Glutamatergic neuron (in vitro differentiated cells): Measurements from ENCODE around the gene AHCYL2. TPM values are rescaled to one million over a fixed set of nuclear protein-coding genes. Genes with fewer than 3 reads are reported as not detected.

ENCODE experiments used
- DNase-seq: peaks from one replicate; pipeline ENCODE4 v3.0.0; 2022
- H3K27ac Mint-ChIP-seq: one replicate; pipeline ENCODE4 v1.8.0; 2020; ENCODE audit warnings: mild to moderate bottlenecking, mixed read lengths, inconsistent platforms; ENCODE audit not compliant: unreplicated experiment
- H3K27me3 Mint-ChIP-seq: one replicate; pipeline ENCODE4 v1.8.0; 2020; ENCODE audit warnings: mild to moderate bottlenecking, moderate library complexity, mixed read lengths, inconsistent platforms; ENCODE audit not compliant: unreplicated experiment
- H3K36me3 Mint-ChIP-seq: one replicate; pipeline ENCODE4 v1.8.0; 2020; ENCODE audit warnings: mild to moderate bottlenecking, mixed read lengths, inconsistent platforms; ENCODE audit not compliant: unreplicated experiment
- H3K4me1 Mint-ChIP-seq: one replicate; pipeline ENCODE4 v1.8.0; 2020; ENCODE audit warnings: mild to moderate bottlenecking, low read depth, mixed read lengths, inconsistent platforms; ENCODE audit not compliant: unreplicated experiment
- H3K4me3 Mint-ChIP-seq: one replicate; pipeline ENCODE4 v1.8.0; 2020; ENCODE audit warnings: mild to moderate bottlenecking, mixed read lengths, inconsistent platforms; ENCODE audit not compliant: unreplicated experiment
- H3K9me3 Mint-ChIP-seq: one replicate; pipeline ENCODE4 v1.8.0; 2020; ENCODE audit warnings: mild to moderate bottlenecking, moderate library complexity, mixed read lengths, inconsistent platforms; ENCODE audit not compliant: unreplicated experiment
- CTCF ChIP-seq: fragments of 200-600 bp; sonication (generic); IDR thresholded peaks from one replicate; pipeline ENCODE4 v1.5.0; 2021; ENCODE audit not compliant: partially characterized antibody, unreplicated experiment
- total RNA-seq: library from RNA; stranded (reverse); fragmentation: NEBNext Ultra II Directional; extraction: Animal tissue kit (Norgen Biotek cat#: 25700); gene quantifications from one replicate; pipeline ENCODE4 v1.2.1, GENCODE V29; 2021; ENCODE audit not compliant: unreplicated experiment

The AHCYL2 gene
- total RNA-seq, 1 donor from 2014 or later, result 16.8 TPM

GRCh38 chr7:129359176-129359575 lies 134.3 kb downstream of the AHCYL2 start:
- TF ChIP-seq CTCF, result no peak
- no peaks in the 10 kb centered on the region for H3K9me3 Mint-ChIP-seq
- H3K27me3 Mint-ChIP-seq, result no peaks in the 10 kb centered on the region
- H3K36me3 Mint-ChIP-seq, result no peaks in the 10 kb centered on the region
- no peaks in the 10 kb centered on the region for H3K4me1 Mint-ChIP-seq
- DNase-seq, result no peak
- H3K4me3 Mint-ChIP-seq, result no peak overlapping the region
- no peak overlapping the region for H3K27ac Mint-ChIP-seq

- no peak overlapping the region for H3K27ac Mint-ChIP-seq
- TF ChIP-seq CTCF, result no peak
- H3K36me3 Mint-ChIP-seq, result no peaks in the 10 kb centered on the region
- DNase-seq, result no peak
- no peaks in the 10 kb centered on the region for H3K9me3 Mint-ChIP-seq
- no peak overlapping the region for H3K4me3 Mint-ChIP-seq
- H3K4me1 Mint-ChIP-seq, result no peaks in the 10 kb centered on the region
- H3K27me3 Mint-ChIP-seq, result no peaks in the 10 kb centered on the region
These were observed 134.8 kb downstream of the AHCYL2 start for GRCh38 chr7:129359638-129360037.

GRCh38 chr7:129361771-129362170 lies 136.9 kb downstream of the AHCYL2 start:
- DNase-seq, result no peak
- Mint-ChIP-seq H3K4me1 (peaks cover 2% of the 10 kb centered on the region), H3K36me3 (no peaks in the 10 kb centered on the region), H3K27ac (no peak overlapping the region), H3K9me3 (no peaks in the 10 kb centered on the region), H3K4me3 (no peak overlapping the region), H3K27me3 (peaks cover under 1% of the 10 kb centered on the region)
- TF ChIP-seq CTCF, result no peak

GRCh38 chr7:129362496-129362895 lies 137.7 kb downstream of the AHCYL2 start:
- Mint-ChIP-seq H3K4me1 (peaks cover 2% of the 10 kb centered on the region), H3K9me3 (no peaks in the 10 kb centered on the region), H3K27me3 (peaks cover 2% of the 10 kb centered on the region), H3K36me3 (no peaks in the 10 kb centered on the region), H3K27ac (no peak overlapping the region), H3K4me3 (no peak overlapping the region)
- no peak for DNase-seq
- no peak for TF ChIP-seq CTCF

- Mint-ChIP-seq H3K4me1 (peaks cover 10% of the 10 kb centered on the region), H3K27me3 (peaks cover 2% of the 10 kb centered on the region), H3K36me3 (no peaks in the 10 kb centered on the region), H3K27ac (no peak overlapping the region), H3K9me3 (no peaks in the 10 kb centered on the region), H3K4me3 (no peak overlapping the region)
- no peak for DNase-seq
- no peak for TF ChIP-seq CTCF
These were observed 142.5 kb downstream of the AHCYL2 start for GRCh38 chr7:129367349-129367699.
